GM19324 (cell line): ENCODE data around the gene RHOD.

Experiments
- ATAC-seq: cut with Tn5 transposase; IDR thresholded peaks from one replicate; pipeline ENCODE4 v1.9.1; 2021; ENCODE audit warnings: mild to moderate bottlenecking, moderate library complexity; ENCODE audit not compliant: unreplicated experiment, low FRiP score

RHOD gene

GRCh38 chr11:67031791-67032561 lies 24.7 kb upstream of the RHOD start:
- ATAC-seq: no peak

- no peak for ATAC-seq
Observed at GRCh38 chr11:67032830-67033551, 23.7 kb upstream of the RHOD start.

- ATAC-seq: no peak
Observed at GRCh38 chr11:67033661-67034166, 22.9 kb upstream of the RHOD start.

- ATAC-seq: no peak
Observed at GRCh38 chr11:67034350-67034749, 22.3 kb upstream of the RHOD start.

- ATAC-seq: no peak
Observed at GRCh38 chr11:67040147-67040546, 16.5 kb upstream of the RHOD start.

- no peak for ATAC-seq
Observed at GRCh38 chr11:67041602-67042001, 15.0 kb upstream of the RHOD start.

- ATAC-seq: no peak
Observed at GRCh38 chr11:67043572-67044349, 12.9 kb upstream of the RHOD start.

- ATAC-seq: no peak
Observed at GRCh38 chr11:67044496-67044895, 12.2 kb upstream of the RHOD start.

- no peak for ATAC-seq
Observed at GRCh38 chr11:67045314-67045713, 11.3 kb upstream of the RHOD start.

GRCh38 chr11:67048515-67049130 lies 8.0 kb upstream of the RHOD start:
- no peak for ATAC-seq

- ATAC-seq: no peak
Observed at GRCh38 chr11:67050139-67050538, 6.5 kb upstream of the RHOD start.

- no peak for ATAC-seq
Observed at GRCh38 chr11:67051180-67051893, 5.3 kb upstream of the RHOD start.

GRCh38 chr11:67051945-67052488 lies 4.6 kb upstream of the RHOD start:
- no peak for ATAC-seq

- ATAC-seq: no peak
Observed at GRCh38 chr11:67052891-67053290, 3.8 kb upstream of the RHOD start.

GRCh38 chr11:67053896-67054329 lies 2.7 kb upstream of the RHOD start:
- no peak for ATAC-seq

- ATAC-seq: no peak
Observed at GRCh38 chr11:67054346-67054835, 2.3 kb upstream of the RHOD start.

- ATAC-seq: no peak
Observed at GRCh38 chr11:67054836-67055523, 1.7 kb upstream of the RHOD start.

- no peak for ATAC-seq
Observed at GRCh38 chr11:67055812-67056211, 835 bp upstream of the RHOD start.

GRCh38 chr11:67057205-67057672 lies 592 bp downstream of the RHOD start:
- ATAC-seq: no peak
